ENCODE results near the gene JMJD7. TPM values are rescaled to one million over a fixed set of nuclear protein-coding genes. Genes with fewer than 3 reads are reported as not detected.

Gene JMJD7
- total RNA-seq, 2 experiments from 2014 or later = 19.5 to 22.8 TPM

GRCh38 chr15:41790169-41790568, 37.7 kb upstream of the JMJD7 start:
- no peak overlapping the region for H3K4me3 Mint-ChIP-seq

GRCh38 chr15:41790756-41791546, 36.9 kb upstream of the JMJD7 start:
- Mint-ChIP-seq H3K36me3 (ENCODE audit: low read depth) (no peaks in the 10 kb centered on the region), H3K4me1 (ENCODE audit: low read depth) (peaks cover 54% of the 10 kb centered on the region), H3K27ac (peak overlapping the region; percentile 83), H3K9me3 (ENCODE audit: insufficient read depth) (no peaks in the 10 kb centered on the region), H3K4me3 (peak overlapping the region; percentile 62), H3K27me3 (ENCODE audit: low read depth) (no peaks in the 10 kb centered on the region)
- ATAC-seq = peak; percentile 77
- POLR2A ChIA-PET = interaction anchor here (0.6 kb wide), 1 partner anchor 10 kb away, joined by 3 read pairs; no protein-coding TSS in a partner anchor
- peak; percentile 39 for DNase-seq
- CTCF ChIA-PET = interaction anchor here (1.3 to 10.6 kb wide), 7 partner anchors 8 to 146 kb away, joined by 3 to 82 read pairs (median 7); partner anchors contain the start of gene MAPKBP1

More at GRCh38 chr15:41790169-41790568, 37.7 kb upstream of the JMJD7 start:
- ATAC-seq (no peak), DNase-seq (no peak)
- peak overlapping the region; percentile 48 for H3K27ac Mint-ChIP-seq
- no peaks in the 10 kb centered on the region for H3K27me3 Mint-ChIP-seq (ENCODE audit: low read depth)
- no peaks in the 10 kb centered on the region for H3K9me3 Mint-ChIP-seq (ENCODE audit: insufficient read depth)
- H3K4me1 Mint-ChIP-seq (ENCODE audit: low read depth) = peaks cover 49% of the 10 kb centered on the region
- POLR2A ChIA-PET = no interaction called here
- peaks cover 2% of the 10 kb centered on the region for H3K36me3 Mint-ChIP-seq (ENCODE audit: low read depth)
- CTCF ChIA-PET = interaction anchor here (1.5 to 10.6 kb wide), 4 partner anchors 12 to 21 kb away, joined by 3 to 82 read pairs (median 16); partner anchors contain the start of gene MAPKBP1

GRCh38 chr15:41791547-41791937, 36.4 kb upstream of the JMJD7 start:
- no peaks in the 10 kb centered on the region for H3K27me3 Mint-ChIP-seq (ENCODE audit: low read depth)
- peak overlapping the region; percentile 83 for H3K27ac Mint-ChIP-seq
- no peak for DNase-seq
- ChIA-PET CTCF (interaction anchor here (1.3 to 10.6 kb wide), 6 partner anchors 9 to 146 kb away, joined by 3 to 82 read pairs (median 6); partner anchors contain the start of gene MAPKBP1), POLR2A (interaction anchor here (0.6 kb wide), 1 partner anchor 10 kb away, joined by 3 read pairs; no protein-coding TSS in a partner anchor)
- H3K4me1 Mint-ChIP-seq (ENCODE audit: low read depth) = peaks cover 59% of the 10 kb centered on the region
- H3K9me3 Mint-ChIP-seq (ENCODE audit: insufficient read depth) = no peaks in the 10 kb centered on the region
- no peaks in the 10 kb centered on the region for H3K36me3 Mint-ChIP-seq (ENCODE audit: low read depth)
- peak overlapping the region; percentile 62 for H3K4me3 Mint-ChIP-seq
- no peak for ATAC-seq

GRCh38 chr15:41792000-41792637, 35.8 kb upstream of the JMJD7 start:
- Mint-ChIP-seq H3K36me3 (ENCODE audit: low read depth) (no peaks in the 10 kb centered on the region), H3K4me3 (no peak overlapping the region), H3K4me1 (ENCODE audit: low read depth) (peaks cover 64% of the 10 kb centered on the region), H3K27me3 (ENCODE audit: low read depth) (no peaks in the 10 kb centered on the region), H3K27ac (peak overlapping the region; percentile 83), H3K9me3 (ENCODE audit: insufficient read depth) (no peaks in the 10 kb centered on the region)
- ChIA-PET CTCF (interaction anchor here (1.3 to 10.6 kb wide), 6 partner anchors 9 to 145 kb away, joined by 3 to 82 read pairs (median 16); partner anchors contain the start of gene MAPKBP1), POLR2A (no interaction called here)
- ATAC-seq (no peak), DNase-seq (no peak)

GRCh38 chr15:41794081-41794480, 33.8 kb upstream of the JMJD7 start:
- H3K9me3 Mint-ChIP-seq (ENCODE audit: insufficient read depth) = no peaks in the 10 kb centered on the region
- no peaks in the 10 kb centered on the region for H3K27me3 Mint-ChIP-seq (ENCODE audit: low read depth)
- H3K27ac Mint-ChIP-seq = peak overlapping the region; percentile 28
- H3K4me3 Mint-ChIP-seq = no peak overlapping the region
- peaks cover 58% of the 10 kb centered on the region for H3K4me1 Mint-ChIP-seq (ENCODE audit: low read depth)
- ATAC-seq = no peak
- DNase-seq = no peak
- ChIA-PET POLR2A (no interaction called here), CTCF (interaction anchor here (1.3 to 10.6 kb wide), 3 partner anchors 16 to 21 kb away, joined by 4 to 82 read pairs (median 33); partner anchors contain the start of gene MAPKBP1)
- H3K36me3 Mint-ChIP-seq (ENCODE audit: low read depth) = no peaks in the 10 kb centered on the region

GRCh38 chr15:41795996-41796856, 31.7 kb upstream of the JMJD7 start:
- DNase-seq (no peak), ATAC-seq (no peak)
- Mint-ChIP-seq H3K27ac (peak overlapping the region; percentile 70), H3K9me3 (ENCODE audit: insufficient read depth) (no peaks in the 10 kb centered on the region), H3K4me1 (ENCODE audit: low read depth) (peaks cover 36% of the 10 kb centered on the region), H3K4me3 (no peak overlapping the region), H3K27me3 (ENCODE audit: low read depth) (no peaks in the 10 kb centered on the region), H3K36me3 (ENCODE audit: low read depth) (peaks cover 13% of the 10 kb centered on the region)
- CTCF ChIA-PET = interaction anchor here (0.7 to 10.6 kb wide), 6 partner anchors 8 to 108 kb away, joined by 3 to 82 read pairs (median 4); partner anchors contain the start of gene MAPKBP1
- POLR2A ChIA-PET = interaction anchor here (1.0 kb wide), 1 partner anchor 15 kb away, joined by 3 read pairs; no protein-coding TSS in a partner anchor

GRCh38 chr15:41797201-41797944, 30.5 kb upstream of the JMJD7 start:
- peaks cover 13% of the 10 kb centered on the region for H3K36me3 Mint-ChIP-seq (ENCODE audit: low read depth)
- H3K4me1 Mint-ChIP-seq (ENCODE audit: low read depth) = peaks cover 25% of the 10 kb centered on the region
- no peak overlapping the region for H3K4me3 Mint-ChIP-seq
- DNase-seq (no peak), ATAC-seq (no peak)
- CTCF ChIA-PET = interaction anchor here (1.0 to 10.6 kb wide), 4 partner anchors 14 to 30 kb away, joined by 3 to 82 read pairs (median 19); partner anchors contain the start of gene MAPKBP1
- no peaks in the 10 kb centered on the region for H3K9me3 Mint-ChIP-seq (ENCODE audit: insufficient read depth)
- H3K27ac Mint-ChIP-seq = no peak overlapping the region
- no peaks in the 10 kb centered on the region for H3K27me3 Mint-ChIP-seq (ENCODE audit: low read depth)
- POLR2A ChIA-PET = interaction anchor here (1.0 kb wide), 1 partner anchor 14 kb away, joined by 3 read pairs; no protein-coding TSS in a partner anchor

GRCh38 chr15:41798607-41799487, 29.0 kb upstream of the JMJD7 start:
- Mint-ChIP-seq H3K4me1 (ENCODE audit: low read depth) (peaks cover 22% of the 10 kb centered on the region), H3K4me3 (no peak overlapping the region), H3K9me3 (ENCODE audit: insufficient read depth) (no peaks in the 10 kb centered on the region), H3K27ac (no peak overlapping the region), H3K27me3 (ENCODE audit: low read depth) (no peaks in the 10 kb centered on the region), H3K36me3 (ENCODE audit: low read depth) (peaks cover 13% of the 10 kb centered on the region)
- no peak for DNase-seq
- no peak for ATAC-seq
- CTCF ChIA-PET = interaction anchor here (4.2 to 10.6 kb wide), 4 partner anchors 12 to 26 kb away, joined by 32 to 87 read pairs (median 58); partner anchors contain the start of gene MAPKBP1
- POLR2A ChIA-PET = no interaction called here

- Mint-ChIP-seq H3K4me3 (no peak overlapping the region), H3K27me3 (ENCODE audit: low read depth) (no peaks in the 10 kb centered on the region), H3K36me3 (ENCODE audit: low read depth) (peaks cover 13% of the 10 kb centered on the region), H3K9me3 (ENCODE audit: insufficient read depth) (no peaks in the 10 kb centered on the region), H3K4me1 (ENCODE audit: low read depth) (peaks cover 24% of the 10 kb centered on the region), H3K27ac (no peak overlapping the region)
- ATAC-seq = no peak
- POLR2A ChIA-PET = no interaction called here
- CTCF ChIA-PET = interaction anchor here (4.2 to 9.0 kb wide), 2 partner anchors 11 to 26 kb away, joined by 32 to 87 read pairs; partner anchors contain the start of gene MAPKBP1
- DNase-seq = no peak
Measured at GRCh38 chr15:41799488-41799805, 28.4 kb upstream of the JMJD7 start.

GRCh38 chr15:41801185-41801584, 26.7 kb upstream of the JMJD7 start:
- POLR2A ChIA-PET = interaction anchor here (0.6 kb wide), 1 partner anchor 10 kb away, joined by 3 read pairs; no protein-coding TSS in a partner anchor
- no peak overlapping the region for H3K27ac Mint-ChIP-seq

More at GRCh38 chr15:41801185-41801584, 26.7 kb upstream of the JMJD7 start:
- no peaks in the 10 kb centered on the region for H3K27me3 Mint-ChIP-seq (ENCODE audit: low read depth)
- CTCF ChIA-PET = interaction anchor here (4.2 to 9.0 kb wide), 2 partner anchors 10 to 28 kb away, joined by 32 to 87 read pairs; partner anchors contain the start of gene MAPKBP1
- DNase-seq (no peak), ATAC-seq (no peak)
- H3K4me1 Mint-ChIP-seq (ENCODE audit: low read depth) = peaks cover 27% of the 10 kb centered on the region
- no peaks in the 10 kb centered on the region for H3K9me3 Mint-ChIP-seq (ENCODE audit: insufficient read depth)
- peaks cover 15% of the 10 kb centered on the region for H3K36me3 Mint-ChIP-seq (ENCODE audit: low read depth)
- no peak overlapping the region for H3K4me3 Mint-ChIP-seq

Data from activated CD8-positive, alpha-beta T cell treated with anti-CD3 and anti-CD28 coated beads, Interleukin-2, amount 10 ng/mL, durations not matched to agents 7 days and 5 days (primary cell).